ENCODE data around the gene GPRC5B. TPM values are rescaled to one million over a fixed set of nuclear protein-coding genes. Genes with fewer than 3 reads are reported as not detected.

Gene GPRC5B
- total RNA-seq, 1 experiment from 2014 or later = 62.0 TPM

DNA sequence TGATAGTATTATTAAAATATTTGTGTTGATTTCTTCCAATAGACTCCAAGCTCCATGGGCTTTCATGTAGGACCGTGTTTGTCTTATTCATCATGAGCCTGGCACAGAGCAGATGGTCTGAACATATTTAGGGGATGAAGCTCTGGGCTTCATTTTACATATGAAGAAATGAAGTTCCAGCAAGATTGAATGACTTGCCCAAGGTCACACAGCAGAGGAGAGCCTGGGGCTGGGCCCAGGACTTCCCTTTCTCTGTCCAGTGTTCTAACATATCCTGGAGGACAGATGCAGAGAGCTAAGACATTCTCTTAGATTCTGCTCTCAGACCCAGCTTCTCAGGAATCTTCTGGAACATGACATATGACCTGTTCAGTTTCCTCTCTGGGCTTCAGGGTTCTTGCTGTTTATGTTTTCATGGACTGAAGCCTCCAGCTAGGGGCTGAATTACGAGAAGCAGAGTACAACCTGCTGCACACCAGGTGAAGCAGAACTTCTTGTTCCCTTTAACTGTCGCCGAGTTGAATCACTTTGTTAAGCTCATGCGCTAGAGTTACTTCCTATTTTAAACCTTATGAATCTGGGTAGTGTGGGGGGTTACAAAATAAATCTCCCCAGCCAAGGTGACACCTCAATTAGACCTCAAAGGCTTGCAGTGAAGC, 53.6 kb downstream of the GPRC5B start:
- intact Hi-C loops (cut with micrococcal nuclease; ENCODE audit: unreplicated experiment) = loop anchor here (5.0 kb wide), 1 partner anchor 114 kb away; the partner anchor contains the start of genes IQCK and KNOP1
- TF ChIP-seq EZH2 (IDR thresholded peaks at IDR 0.05; ENCODE audit: low read depth) = no peak
- TF ChIP-seq, protein P1, sequence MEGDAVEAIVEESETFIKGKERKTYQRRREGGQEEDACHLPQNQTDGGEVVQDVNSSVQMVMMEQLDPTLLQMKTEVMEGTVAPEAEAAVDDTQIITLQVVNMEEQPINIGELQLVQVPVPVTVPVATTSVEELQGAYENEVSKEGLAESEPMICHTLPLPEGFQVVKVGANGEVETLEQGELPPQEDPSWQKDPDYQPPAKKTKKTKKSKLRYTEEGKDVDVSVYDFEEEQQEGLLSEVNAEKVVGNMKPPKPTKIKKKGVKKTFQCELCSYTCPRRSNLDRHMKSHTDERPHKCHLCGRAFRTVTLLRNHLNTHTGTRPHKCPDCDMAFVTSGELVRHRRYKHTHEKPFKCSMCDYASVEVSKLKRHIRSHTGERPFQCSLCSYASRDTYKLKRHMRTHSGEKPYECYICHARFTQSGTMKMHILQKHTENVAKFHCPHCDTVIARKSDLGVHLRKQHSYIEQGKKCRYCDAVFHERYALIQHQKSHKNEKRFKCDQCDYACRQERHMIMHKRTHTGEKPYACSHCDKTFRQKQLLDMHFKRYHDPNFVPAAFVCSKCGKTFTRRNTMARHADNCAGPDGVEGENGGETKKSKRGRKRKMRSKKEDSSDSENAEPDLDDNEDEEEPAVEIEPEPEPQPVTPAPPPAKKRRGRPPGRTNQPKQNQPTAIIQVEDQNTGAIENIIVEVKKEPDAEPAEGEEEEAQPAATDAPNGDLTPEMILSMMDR (conservative IDR thresholded peaks at IDR 0.05) = no peak
- no peaks in the 10 kb centered on the region for H3K9me3 ChIP-seq (ENCODE audit: insufficient read depth, low read depth)
- no peak overlapping the region for H2AFZ ChIP-seq
- H3K36me3 ChIP-seq (ENCODE audit: low read depth) = 0 out of 2 replicates have a peak, but pooled peaks cover 4% of the 10 kb centered on the region
- no peak overlapping the region for H3K4me3 ChIP-seq
- POLR2A ChIA-PET (ENCODE audit: unreplicated experiment) = interaction anchor here (0.6 kb wide), 1 partner anchor 1400 kb away, joined by 5 read pairs; no protein-coding TSS in a partner anchor
- CTCF ChIA-PET = interaction anchor here (0.6 kb wide), 1 partner anchor 25 kb away, joined by 5 read pairs; no protein-coding TSS in a partner anchor
- H3K27me3 ChIP-seq (ENCODE audit: insufficient read depth, low read depth) = no peaks in the 10 kb centered on the region
- H3K27ac ChIP-seq = no peak overlapping the region
- H3K79me2 ChIP-seq (ENCODE audit: low read depth) = no peaks in the 10 kb centered on the region
- peaks cover 2% of the 10 kb centered on the region; the same call in 1 of the 2 replicates for H3F3A ChIP-seq (ENCODE audit: insufficient read depth, low read depth)
- no peak for DNase-seq
- BruUV-seq (replicated peaks) = no TSS peak
- no peaks in the 10 kb centered on the region for H4K20me1 ChIP-seq (ENCODE audit: insufficient read depth)
- peaks cover 14% of the 10 kb centered on the region for H3K4me1 ChIP-seq (replicated peaks; ENCODE audit: insufficient read depth)
- no peak overlapping the region for H3K4me2 ChIP-seq
- no peaks in the 10 kb centered on the region for H3K9me2 ChIP-seq (ENCODE audit: insufficient read depth)

DNA sequence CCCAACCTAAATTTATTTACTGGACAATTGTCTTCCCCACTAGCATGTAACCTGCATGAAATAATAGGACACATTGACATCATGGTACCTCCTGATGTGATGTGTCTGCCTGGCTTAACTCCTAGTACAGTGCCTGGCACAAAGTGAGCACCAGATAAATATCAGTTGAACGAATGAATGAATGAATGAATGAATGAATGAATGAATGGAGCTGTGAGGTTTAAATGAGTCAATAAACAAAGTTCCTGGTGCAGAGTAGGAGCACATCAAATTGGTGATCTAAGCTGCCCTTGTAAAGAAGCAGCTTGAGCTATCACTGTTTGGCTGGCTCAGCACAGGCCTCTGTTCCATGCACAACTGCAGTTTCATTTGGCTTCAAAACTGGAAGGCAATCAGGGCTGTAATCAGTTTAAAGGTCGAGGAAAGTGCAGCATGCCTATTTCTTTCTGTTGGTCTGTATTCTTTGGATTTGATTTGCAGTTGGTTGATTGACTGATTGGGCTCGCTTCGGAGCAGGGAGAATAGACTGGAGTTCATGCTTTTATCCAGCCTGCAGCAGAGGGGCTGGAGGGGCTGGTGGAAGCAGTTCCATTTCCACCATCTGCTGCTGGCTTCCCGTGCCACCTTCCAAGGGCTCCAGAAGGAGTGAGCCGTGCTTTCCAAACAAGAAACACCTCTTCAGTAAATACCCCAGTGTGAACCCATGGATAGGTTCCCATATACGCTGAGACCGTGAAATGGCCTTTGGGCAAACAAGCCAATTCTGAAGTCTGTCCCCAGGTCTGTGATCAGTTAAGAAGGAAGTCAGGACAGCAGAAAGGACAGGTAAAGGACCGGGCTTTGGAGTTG, 54.6 kb downstream of the GPRC5B start:
- Histone ChIP-seq H3K4me3 (no peak overlapping the region), H3K9me3 (ENCODE audit: insufficient read depth, low read depth) (no peaks in the 10 kb centered on the region), H3K36me3 (ENCODE audit: low read depth) (0 out of 2 replicates have a peak, but pooled peaks cover 4% of the 10 kb centered on the region), H3K27ac (no peak overlapping the region), H3K4me2 (no peak overlapping the region), H3F3A (ENCODE audit: insufficient read depth, low read depth) (peaks cover 2% of the 10 kb centered on the region; the same call in 1 of the 2 replicates), H3K79me2 (ENCODE audit: low read depth) (no peaks in the 10 kb centered on the region), H3K27me3 (ENCODE audit: insufficient read depth, low read depth) (no peaks in the 10 kb centered on the region), H3K4me1 (replicated peaks; ENCODE audit: insufficient read depth) (peaks cover 14% of the 10 kb centered on the region), H3K9me2 (ENCODE audit: insufficient read depth) (no peaks in the 10 kb centered on the region), H4K20me1 (ENCODE audit: insufficient read depth) (no peaks in the 10 kb centered on the region), H2AFZ (no peak overlapping the region)
- BruUV-seq (replicated peaks) = no TSS peak
- DNase-seq = no peak
- POLR2A ChIA-PET (ENCODE audit: unreplicated experiment) = no interaction called here
- intact Hi-C loops (cut with micrococcal nuclease; ENCODE audit: unreplicated experiment) = loop anchor here (5.0 kb wide), 1 partner anchor 113 kb away; the partner anchor contains the start of genes IQCK and KNOP1
- CTCF ChIA-PET = no interaction called here
- TF ChIP-seq, protein P1 (conservative IDR thresholded peaks at IDR 0.05) = no peak
- TF ChIP-seq EZH2 (IDR thresholded peaks at IDR 0.05; ENCODE audit: low read depth) = no peak

DNA sequence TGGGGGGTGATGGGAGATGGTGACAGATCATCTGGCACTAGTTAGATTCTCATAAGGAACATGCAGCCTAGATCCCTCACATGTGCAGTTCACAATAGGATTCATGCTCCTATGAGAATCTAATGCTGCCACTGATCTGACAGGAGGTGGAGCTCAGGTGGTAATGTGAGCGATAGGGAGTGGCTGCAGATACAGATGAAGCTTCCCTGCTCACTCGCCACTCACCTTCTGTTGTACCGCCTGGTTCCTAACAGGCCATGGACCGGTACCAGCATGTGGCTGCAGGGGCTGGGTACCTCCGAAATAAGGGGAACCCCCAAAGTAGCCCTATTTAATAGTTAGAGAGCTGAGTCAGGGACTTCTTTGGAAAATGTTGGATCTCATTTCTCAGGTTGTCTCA, 60.4 kb downstream of the GPRC5B start:
- H3K27me3 ChIP-seq (ENCODE audit: insufficient read depth, low read depth) = no peaks in the 10 kb centered on the region
- no peaks in the 10 kb centered on the region for H3K9me3 ChIP-seq (ENCODE audit: insufficient read depth, low read depth)
- intact Hi-C loops (cut with micrococcal nuclease; ENCODE audit: unreplicated experiment) = no loop called here
- CTCF ChIA-PET = interaction anchor here (0.6 kb wide), 1 partner anchor 16 kb away, joined by 4 read pairs; no protein-coding TSS in a partner anchor
- H3K4me3 ChIP-seq = no peak overlapping the region
- no peak overlapping the region for H2AFZ ChIP-seq
- H3K79me2 ChIP-seq (ENCODE audit: low read depth) = no peaks in the 10 kb centered on the region
- TF ChIP-seq EZH2 (IDR thresholded peaks at IDR 0.05; ENCODE audit: low read depth) = no peak
- TF ChIP-seq, protein P1 (conservative IDR thresholded peaks at IDR 0.05) = no peak
- no peak for DNase-seq
- BruUV-seq (replicated peaks) = no TSS peak
- POLR2A ChIA-PET (ENCODE audit: unreplicated experiment) = no interaction called here
- H3K4me1 ChIP-seq (replicated peaks; ENCODE audit: insufficient read depth) = no peaks in the 10 kb centered on the region; the same call in 1 of the 2 replicates
- no peak overlapping the region for H3K4me2 ChIP-seq
- peaks cover 2% of the 10 kb centered on the region; the same call in 1 of the 2 replicates for H3F3A ChIP-seq (ENCODE audit: insufficient read depth, low read depth)
- no peaks in the 10 kb centered on the region for H3K9me2 ChIP-seq (ENCODE audit: insufficient read depth)
- H4K20me1 ChIP-seq (ENCODE audit: insufficient read depth) = no peaks in the 10 kb centered on the region
- H3K36me3 ChIP-seq (ENCODE audit: low read depth) = no peaks in the 10 kb centered on the region
- no peak overlapping the region for H3K27ac ChIP-seq

Data from PC-9 (cell line).